ENCODE measurements around the gene GNG7. TPM values are rescaled to one million over a fixed set of nuclear protein-coding genes. Genes with fewer than 3 reads are reported as not detected.

Gene GNG7
- total RNA-seq, 2 donors from 2014 or later: 12.3 to 12.4 TPM

DNA sequence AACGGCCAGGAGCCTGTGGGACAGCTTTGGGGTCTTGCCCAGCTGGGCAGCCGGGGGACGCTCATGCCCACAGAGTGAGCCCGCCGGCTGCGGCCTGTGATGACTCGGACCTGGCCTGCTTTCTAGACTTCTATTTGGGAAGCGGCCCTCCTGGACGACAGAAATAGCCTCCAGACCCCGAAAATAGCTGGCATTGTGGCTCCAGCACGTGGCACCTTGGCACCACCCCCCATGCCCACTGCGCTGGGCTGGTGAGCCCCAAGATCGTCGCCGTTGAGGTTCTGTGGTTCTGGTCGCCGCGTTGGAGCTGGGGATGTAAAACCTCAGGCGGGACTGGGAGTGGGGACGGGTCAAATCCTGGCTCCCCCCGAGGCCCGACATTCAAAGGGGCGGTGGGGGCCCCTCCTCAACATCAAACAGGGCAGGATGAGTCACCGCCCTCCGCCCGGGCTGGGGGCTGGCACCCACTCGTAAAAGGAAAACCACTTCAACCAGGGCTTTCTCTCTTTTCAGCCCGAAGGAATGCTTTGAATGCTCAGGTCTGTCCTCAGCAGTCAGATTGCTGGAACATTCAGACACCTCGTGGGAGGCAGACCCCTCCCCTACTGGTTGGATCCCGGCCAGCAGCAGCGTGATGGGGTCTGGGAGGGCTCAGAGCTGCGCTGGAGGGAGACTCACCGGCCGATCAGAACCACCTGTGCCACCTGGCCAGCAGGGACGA lies 184.5 kb downstream of the GNG7 start:
- Histone ChIP-seq H3K27me3 (ENCODE audit: control insufficient read depth, insufficient read depth, low read length, poor library complexity, severe bottlenecking) (no peaks in the 10 kb centered on the region), H3K36me3 (ENCODE audit: control insufficient read depth, insufficient read depth, low read length) (no peaks in the 10 kb centered on the region), H3K9ac (ENCODE audit: extremely low read depth, low read length, poor library complexity, severe bottlenecking) (no peak overlapping the region), H3K4me3 (ENCODE audit: low read length) (no peak overlapping the region), H3K9me3 (ENCODE audit: control insufficient read depth, low read length) (no peaks in the 10 kb centered on the region), H3K27ac (ENCODE audit: low read depth, low read length) (no peak overlapping the region), H3K4me1 (ENCODE audit: control insufficient read depth, insufficient read depth, low read length) (peaks cover 6% of the 10 kb centered on the region)
- H3K27ac Mint-ChIP-seq: peak overlapping the region; percentile 55
- no peaks in the 10 kb centered on the region for H3K27me3 Mint-ChIP-seq (ENCODE audit: insufficient read depth)
- H3K9me3 Mint-ChIP-seq: no peaks in the 10 kb centered on the region
- no peak for DNase-seq
- TF ChIP-seq CTCF (conservative IDR thresholded peaks at IDR 0.05): no peak
- peaks cover 2% of the 10 kb centered on the region for H3K36me3 Mint-ChIP-seq (ENCODE audit: low read depth)
- WGBS, 2 experiments (ENCODE audit: insufficient coverage in 1 of 2, insufficient read length in 1 of 2): 53 to 77% methylated on average over 16 to 35 of the region's 35 CpGs
- H3K4me1 Mint-ChIP-seq: peaks cover 3% of the 10 kb centered on the region
- no peak overlapping the region for H3K4me3 Mint-ChIP-seq

- no peak overlapping the region for H3K27ac ChIP-seq (ENCODE audit: low read depth, low read length)
- Mint-ChIP-seq H3K9me3 (no peaks in the 10 kb centered on the region), H3K27me3 (ENCODE audit: insufficient read depth) (no peaks in the 10 kb centered on the region), H3K4me1 (peaks cover 3% of the 10 kb centered on the region), H3K36me3 (ENCODE audit: low read depth) (peaks cover 2% of the 10 kb centered on the region), H3K27ac (no peak overlapping the region), H3K4me3 (no peak overlapping the region)
- WGBS, 2 experiments (ENCODE audit: insufficient coverage in 1 of 2, insufficient read length in 1 of 2): 86 to 90% methylated on average over 11 to 18 of the region's 18 CpGs
- H3K36me3 ChIP-seq (ENCODE audit: control insufficient read depth, insufficient read depth, low read length): no peaks in the 10 kb centered on the region
- no peaks in the 10 kb centered on the region for H3K9me3 ChIP-seq (ENCODE audit: control insufficient read depth, low read length)
- no peak overlapping the region for H3K9ac ChIP-seq (ENCODE audit: extremely low read depth, low read length, poor library complexity, severe bottlenecking)
- H3K4me3 ChIP-seq (ENCODE audit: low read length): no peak overlapping the region
- H3K4me1 ChIP-seq (ENCODE audit: control insufficient read depth, insufficient read depth, low read length): peaks cover 6% of the 10 kb centered on the region
- no peaks in the 10 kb centered on the region for H3K27me3 ChIP-seq (ENCODE audit: control insufficient read depth, insufficient read depth, low read length, poor library complexity, severe bottlenecking)
- no peak for TF ChIP-seq CTCF (conservative IDR thresholded peaks at IDR 0.05)
- no peak for DNase-seq
Observed at GRCh38 chr19:2516727-2517126, 185.8 kb downstream of the GNG7 start.

GRCh38 chr19:2514981-2515518 lies 187.4 kb downstream of the GNG7 start:
- Mint-ChIP-seq H3K4me3 (no peak overlapping the region), H3K27me3 (ENCODE audit: insufficient read depth) (no peaks in the 10 kb centered on the region), H3K4me1 (peaks cover 3% of the 10 kb centered on the region), H3K9me3 (no peaks in the 10 kb centered on the region), H3K27ac (no peak overlapping the region), H3K36me3 (ENCODE audit: low read depth) (peaks cover 2% of the 10 kb centered on the region)
- H3K4me1 ChIP-seq (ENCODE audit: control insufficient read depth, insufficient read depth, low read length): peaks cover 6% of the 10 kb centered on the region
- H3K4me3 ChIP-seq (ENCODE audit: low read length): no peak overlapping the region
- H3K9me3 ChIP-seq (ENCODE audit: control insufficient read depth, low read length): no peaks in the 10 kb centered on the region
- H3K9ac ChIP-seq (ENCODE audit: extremely low read depth, low read length, poor library complexity, severe bottlenecking): no peak overlapping the region
- WGBS, 2 experiments (ENCODE audit: insufficient coverage in 1 of 2, insufficient read length in 1 of 2): 93 to 98% methylated on average over 11 to 16 of the region's 16 CpGs
- no peaks in the 10 kb centered on the region for H3K36me3 ChIP-seq (ENCODE audit: control insufficient read depth, insufficient read depth, low read length)
- no peak for DNase-seq
- H3K27ac ChIP-seq (ENCODE audit: low read depth, low read length): no peak overlapping the region
- H3K27me3 ChIP-seq (ENCODE audit: control insufficient read depth, insufficient read depth, low read length, poor library complexity, severe bottlenecking): no peaks in the 10 kb centered on the region
- TF ChIP-seq CTCF (conservative IDR thresholded peaks at IDR 0.05): no peak
